ENCODE results near the gene FAM117B. TPM values are rescaled to one million over a fixed set of nuclear protein-coding genes. Genes with fewer than 3 reads are reported as not detected.

The FAM117B gene
- 1.2 and 2.0 TPM in 2 replicates for total RNA-seq

GRCh38 chr2:202634556-202635427, at the start of gene FAM117B:
Gene FAM117B, plus strand, starts transcription at chr2:202634969. Its CDS starts 219 bp downstream, at chr2:202635188.

Small RNA genes within 50 kb of the gene (small RNA-seq; reads per million reads assigned to genes)
- not detected for gene MTND4LP17

Other genes with a start within 250 kb of the FAM117B start
- gene ICA1L, start 236.8 kb downstream of the FAM117B start, total RNA-seq: 2.4 TPM in 2 replicates